Transverse colon (tissue), 4 donors: Measurements from ENCODE around the gene TLR9.

Source experiments
- POLR2AphosphoS5 ChIP-seq, 3 donors: sonication (generic); formaldehyde crosslinking; IDR thresholded peaks; one replicate each; pipeline ENCODE4 v1.6.1; 2016; ENCODE audit warnings: antibody characterized with exemption in 3 of 3
- TF ChIP-seq, protein P1 (sequence below), 5 experiments: fragments of 200-600 bp in 3 of 5; fragments of 450-650 bp in 2 of 5; sonication (generic) in 3 of 5; IDR thresholded peaks; 1 replicate in 2 of 5; 2 replicates in 3 of 5; pipeline ENCODE4 v1.5.1; 2016 to 2017; ENCODE audit warnings: antibody characterized with exemption in 5 of 5, inconsistent platforms in 3 of 5, mild to moderate bottlenecking in 2 of 5, moderate library complexity in 1 of 5

GRCh38 chr3:52229656-52230055 is 4.2 kb upstream of the TLR9 start:
- no peak for TF ChIP-seq POLR2AphosphoS5 (IDR thresholded peaks at IDR 0.05)
- TF ChIP-seq, protein P1, sequence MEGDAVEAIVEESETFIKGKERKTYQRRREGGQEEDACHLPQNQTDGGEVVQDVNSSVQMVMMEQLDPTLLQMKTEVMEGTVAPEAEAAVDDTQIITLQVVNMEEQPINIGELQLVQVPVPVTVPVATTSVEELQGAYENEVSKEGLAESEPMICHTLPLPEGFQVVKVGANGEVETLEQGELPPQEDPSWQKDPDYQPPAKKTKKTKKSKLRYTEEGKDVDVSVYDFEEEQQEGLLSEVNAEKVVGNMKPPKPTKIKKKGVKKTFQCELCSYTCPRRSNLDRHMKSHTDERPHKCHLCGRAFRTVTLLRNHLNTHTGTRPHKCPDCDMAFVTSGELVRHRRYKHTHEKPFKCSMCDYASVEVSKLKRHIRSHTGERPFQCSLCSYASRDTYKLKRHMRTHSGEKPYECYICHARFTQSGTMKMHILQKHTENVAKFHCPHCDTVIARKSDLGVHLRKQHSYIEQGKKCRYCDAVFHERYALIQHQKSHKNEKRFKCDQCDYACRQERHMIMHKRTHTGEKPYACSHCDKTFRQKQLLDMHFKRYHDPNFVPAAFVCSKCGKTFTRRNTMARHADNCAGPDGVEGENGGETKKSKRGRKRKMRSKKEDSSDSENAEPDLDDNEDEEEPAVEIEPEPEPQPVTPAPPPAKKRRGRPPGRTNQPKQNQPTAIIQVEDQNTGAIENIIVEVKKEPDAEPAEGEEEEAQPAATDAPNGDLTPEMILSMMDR (IDR thresholded peaks at IDR 0.05): no peak
